ENCODE data around the gene DNASE1L3.

GRCh38 chr3:58158442-58159153 is 52.2 kb downstream of the DNASE1L3 start:
- no peak for TF ChIP-seq EZH2 (conservative IDR thresholded peaks at IDR 0.05; ENCODE audit: low read depth, low read length)
- no peak for TF ChIP-seq ZNF274 (CRISPR knock-in tag; IDR thresholded peaks at IDR 0.05)
- TF ChIP-seq CTCF (CRISPR knock-in tag; IDR thresholded peaks at IDR 0.05), result no peak
- no peak for TF ChIP-seq MAX (IDR thresholded peaks at IDR 0.05)
- no peak for TF ChIP-seq MNT (IDR thresholded peaks at IDR 0.05)
- TF ChIP-seq KAT2B (IDR thresholded peaks at IDR 0.05; ENCODE audit: borderline replicate concordance, low read depth, low read length), result no peak
- TF ChIP-seq CENPX (CRISPR knock-in tag; IDR thresholded peaks at IDR 0.05), result no peak
- TF ChIP-seq U2AF1 (optimal IDR thresholded peaks at IDR 0.05; ENCODE audit: low read depth, low read length), result no peak
- no peak for TF ChIP-seq MED1 (CRISPR knock-in tag; IDR thresholded peaks at IDR 0.05)
- no peak for TF ChIP-seq TRIM22 (IDR thresholded peaks at IDR 0.05)
- no peak for TF ChIP-seq RELA (CRISPR knock-in tag; IDR thresholded peaks at IDR 0.05)
- TF ChIP-seq ZFP36 (IDR thresholded peaks at IDR 0.05; ENCODE audit: borderline replicate concordance, low read depth, low read length, partially characterized antibody), result no peak
